ENCODE results near the gene PIEZO1.

Gene PIEZO1

GRCh38 chr16:88736088-88736487 is 48.9 kb downstream of the PIEZO1 start:
- ChIA-PET CTCF (interaction anchor here (0.8 to 25.4 kb wide), 17 partner anchors 7 to 478 kb away, joined by 3 to 544 read pairs (median 16); partner anchors contain the start of genes APRT, CDT1, CTU2 and GALNS), POLR2A (no interaction called here)
- no peak for TF ChIP-seq CTCF (IDR thresholded peaks at IDR 0.05; ENCODE audit: insufficient read depth, low read length, missing control alignments)
- no peak for DNase-seq (ENCODE audit: low read depth, low spot score)
- H3K4me3 ChIP-seq (ENCODE audit: low read depth, low read length): no peak overlapping the region

DNA sequence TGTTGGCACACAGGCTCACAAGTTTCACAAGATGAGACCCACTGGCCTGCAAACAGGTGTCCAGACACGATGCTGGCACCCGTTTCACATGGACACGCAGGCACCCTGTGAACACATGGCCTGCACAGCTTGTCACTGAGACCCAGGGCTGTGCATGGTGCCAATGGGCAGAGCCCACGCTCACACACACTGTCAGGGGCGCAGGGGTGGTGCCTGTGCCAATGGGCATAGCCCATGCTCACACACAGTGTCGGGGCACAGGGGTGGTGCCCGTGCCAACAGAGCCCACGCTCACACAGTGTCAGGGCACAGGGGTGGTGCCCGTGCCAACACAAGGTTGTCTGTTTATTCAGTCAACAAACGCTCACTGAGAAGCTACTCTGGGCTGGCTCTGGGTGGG is 49.4 kb downstream of the PIEZO1 start:
- CTCF ChIA-PET: interaction anchor here (0.8 to 25.4 kb wide), 10 partner anchors 7 to 122 kb away, joined by 3 to 544 read pairs (median 24); partner anchors contain the start of genes APRT, CDT1, CTU2 and PIEZO1
- DNase-seq (ENCODE audit: low read depth, low spot score): no peak

DNA sequence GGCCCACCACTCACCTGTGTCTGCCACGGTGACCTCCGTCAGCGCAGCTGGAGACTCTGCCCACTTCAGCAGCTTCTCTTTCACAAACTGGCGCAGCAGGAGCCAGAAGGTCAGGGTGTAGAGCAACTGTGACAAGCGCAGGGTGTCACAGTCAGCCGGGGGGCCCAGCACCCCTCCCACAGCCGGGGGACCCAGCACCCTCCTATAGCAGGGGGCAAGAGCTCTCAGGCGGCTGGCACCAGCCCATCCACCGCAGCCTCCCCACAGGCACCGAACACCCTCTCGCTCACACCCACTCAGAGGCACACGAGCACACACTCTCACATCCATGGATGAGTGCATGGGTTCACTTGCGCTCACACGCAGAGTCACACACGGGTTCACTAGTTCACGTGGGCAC is 49.9 kb downstream of the PIEZO1 start:
- CTCF ChIA-PET: interaction anchor here (0.8 to 25.4 kb wide), 9 partner anchors 8 to 123 kb away, joined by 3 to 544 read pairs (median 23); partner anchors contain the start of genes APRT, CDT1 and PIEZO1
- TF ChIP-seq CTCF (IDR thresholded peaks at IDR 0.05; ENCODE audit: insufficient read depth, low read length, missing control alignments): no peak
- POLR2A ChIA-PET: no interaction called here

More for the DNA sequence above, 49.4 kb downstream of the PIEZO1 start:
- POLR2A ChIA-PET: no interaction called here
- no peak overlapping the region for H3K4me3 ChIP-seq (ENCODE audit: low read depth, low read length)
- TF ChIP-seq CTCF (IDR thresholded peaks at IDR 0.05; ENCODE audit: insufficient read depth, low read length, missing control alignments): no peak

GRCh38 chr16:88734361-88734728 is 50.7 kb downstream of the PIEZO1 start:
- no peak for TF ChIP-seq CTCF (IDR thresholded peaks at IDR 0.05; ENCODE audit: insufficient read depth, low read length, missing control alignments)
- ChIA-PET POLR2A (no interaction called here), CTCF (interaction anchor here (1.5 to 25.4 kb wide), 6 partner anchors 9 to 78 kb away, joined by 6 to 544 read pairs (median 33); partner anchors contain the start of genes APRT and PIEZO1)
- DNase-seq (ENCODE audit: low read depth, low spot score): no peak
- H3K4me3 ChIP-seq (ENCODE audit: low read depth, low read length): no peak overlapping the region

More for the DNA sequence above, 49.9 kb downstream of the PIEZO1 start:
- no peak for DNase-seq (ENCODE audit: low read depth, low spot score)
- H3K4me3 ChIP-seq (ENCODE audit: low read depth, low read length): no peak overlapping the region

DNA sequence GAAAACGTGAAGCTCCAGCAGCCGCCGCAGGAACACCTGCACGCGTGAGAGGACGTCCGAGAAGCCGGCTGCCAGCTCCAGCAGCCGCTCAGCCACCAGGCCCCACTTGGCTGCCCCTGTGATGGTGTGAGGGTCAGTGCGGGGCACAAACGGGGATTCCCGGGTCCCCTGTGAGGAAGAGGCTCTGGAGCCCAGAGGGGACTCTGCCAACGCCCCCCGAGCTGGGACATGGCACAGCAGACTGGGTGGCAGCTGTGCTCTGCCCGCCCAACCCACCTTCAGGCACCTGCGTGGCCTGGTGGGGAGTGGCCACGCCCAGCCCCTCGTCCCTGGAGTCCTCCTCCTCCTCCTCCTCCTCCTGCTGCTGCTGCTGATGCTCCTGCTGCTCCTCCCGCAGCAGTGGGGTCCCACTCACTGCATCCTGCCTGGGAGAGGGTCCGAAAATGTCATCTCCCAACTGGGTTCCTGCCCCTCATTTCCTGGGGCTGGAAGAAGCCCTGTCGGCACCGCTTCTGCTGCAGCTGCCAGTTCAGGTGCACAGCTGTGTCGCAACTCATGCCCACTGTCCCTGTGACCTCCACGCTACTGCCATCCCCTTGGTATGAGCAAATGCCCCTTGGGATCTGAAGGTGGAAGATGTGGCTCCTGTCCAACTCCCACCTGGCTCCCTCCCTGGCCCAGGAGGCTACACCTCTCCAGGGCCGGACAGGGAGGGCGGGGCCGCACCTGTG is 51.2 kb downstream of the PIEZO1 start:
- TF ChIP-seq CTCF (IDR thresholded peaks at IDR 0.05; ENCODE audit: insufficient read depth, low read length, missing control alignments): no peak
- no peak overlapping the region for H3K4me3 ChIP-seq (ENCODE audit: low read depth, low read length)
- no peak for DNase-seq (ENCODE audit: low read depth, low spot score)
- POLR2A ChIA-PET: interaction anchor here (1.1 kb wide), 1 partner anchor 51 kb away, joined by 4 read pairs; the partner anchor contains the start of gene PIEZO1
- CTCF ChIA-PET: interaction anchor here (1.5 to 25.4 kb wide), 5 partner anchors 9 to 79 kb away, joined by 6 to 544 read pairs (median 43); partner anchors contain the start of gene PIEZO1

DNA sequence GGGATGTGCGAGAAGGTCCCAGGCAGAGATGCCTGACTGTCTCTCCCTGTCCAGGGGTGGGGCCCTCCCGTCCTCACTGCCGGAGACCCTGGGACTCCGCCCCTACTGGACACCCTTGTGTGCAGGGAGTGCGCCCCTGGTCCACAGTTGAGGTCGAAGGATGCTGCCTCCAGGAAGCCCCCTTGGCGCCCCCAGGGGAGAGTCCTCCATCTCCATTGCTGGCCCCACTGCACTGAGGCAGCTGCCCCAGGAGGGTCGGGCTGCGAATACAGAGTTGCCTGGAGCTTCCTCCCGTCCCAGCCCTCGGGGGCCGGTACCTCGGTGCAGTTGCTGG is 52.1 kb downstream of the PIEZO1 start:
- H3K4me3 ChIP-seq (ENCODE audit: low read depth, low read length): no peak overlapping the region
- ChIA-PET POLR2A (interaction anchor here (1.1 kb wide), 1 partner anchor 52 kb away, joined by 4 read pairs; the partner anchor contains the start of gene PIEZO1), CTCF (interaction anchor here (1.5 to 25.4 kb wide), 4 partner anchors 10 to 80 kb away, joined by 6 to 544 read pairs (median 47); no protein-coding TSS in a partner anchor)
- DNase-seq (ENCODE audit: low read depth, low spot score): no peak
- no peak for TF ChIP-seq CTCF (IDR thresholded peaks at IDR 0.05; ENCODE audit: insufficient read depth, low read length, missing control alignments)

Data from AG04449 (cell line).